GM12891 (cell line): Measurements from ENCODE around the gene MROH2A.

ENCODE experiments used
- POLR2A ChIP-seq: IDR thresholded peaks from 2 replicates; pipeline ENCODE4 v1.6.1; 2011; ENCODE audit warnings: low read depth, low read length, control low read depth
- POLR2AphosphoS5 ChIP-seq: IDR thresholded peaks from 2 replicates; pipeline ENCODE4 v1.6.1; 2011; ENCODE audit warnings: low read depth, low read length, control low read depth

- TF ChIP-seq POLR2AphosphoS5 (no peak), POLR2A (no peak)
Observed at GRCh38 chr2:233801357-233802131, 23.4 kb downstream of the MROH2A start.
